Right hindlimb (tissue), 1 donor: ENCODE results near the gene PCDHA6.
"Not testable (repeated sequence)": the region's sequence is repeated elsewhere in the genome, so short reads cannot be mapped to it uniquely, and the experiment has no call there.

ENCODE experiments used
- DNase-seq: peaks from one replicate; pipeline ENCODE4 v3.0.0-alpha.2; 2018

The PCDHA6 gene

GRCh38 chr5:140827704-140828361, at the start of gene PCDHA6:
Gene PCDHA6, plus strand, starts transcription at chr5:140827960. Its CDS starts 132 bp downstream, at chr5:140828092.
- DNase-seq = no peak

- no peak for DNase-seq
Measured at GRCh38 chr5:140780512-140780911, 47.2 kb upstream of the PCDHA6 start.

- DNase-seq = no peak
Measured at GRCh38 chr5:140785905-140786686, 41.7 kb upstream of the PCDHA6 start, which contains the start of gene PCDHA1. Gene PCDHA1, plus strand, starts transcription at chr5:140786140.

- not testable (repeated sequence) for DNase-seq
Measured at GRCh38 chr5:140787422-140787821, 40.3 kb upstream of the PCDHA6 start.

- DNase-seq = not testable (repeated sequence)
Measured at GRCh38 chr5:140787849-140788504, 39.8 kb upstream of the PCDHA6 start.

- no peak for DNase-seq
Measured at GRCh38 chr5:140791089-140791488, 36.7 kb upstream of the PCDHA6 start.

- DNase-seq = no peak
Measured at GRCh38 chr5:140794595-140795258, 33.0 kb upstream of the PCDHA6 start, which contains the start of gene PCDHA2. Gene PCDHA2, plus strand, starts transcription at chr5:140794852.

- DNase-seq = no peak
Measured at GRCh38 chr5:140795259-140795641, 32.5 kb upstream of the PCDHA6 start.

- DNase-seq = not testable (repeated sequence)
Measured at GRCh38 chr5:140796072-140796717, 31.6 kb upstream of the PCDHA6 start.

GRCh38 chr5:140796718-140797095, 31.1 kb upstream of the PCDHA6 start:
- DNase-seq = no peak

GRCh38 chr5:140800816-140801493, 26.8 kb upstream of the PCDHA6 start, which contains the start of gene PCDHA3:
Gene PCDHA3, plus strand, starts transcription at chr5:140801057.
- DNase-seq = no peak

- DNase-seq = no peak
Measured at GRCh38 chr5:140801494-140801841, 26.3 kb upstream of the PCDHA6 start.

- DNase-seq = not testable (repeated sequence)
Measured at GRCh38 chr5:140802381-140802780, 25.4 kb upstream of the PCDHA6 start.

- no peak for DNase-seq
Measured at GRCh38 chr5:140802781-140803271, 24.9 kb upstream of the PCDHA6 start.

GRCh38 chr5:140806834-140807775, 20.7 kb upstream of the PCDHA6 start, which contains the start of gene PCDHA4:
Gene PCDHA4, plus strand, starts transcription at chr5:140807068.
- no peak for DNase-seq

GRCh38 chr5:140808241-140808888, 19.4 kb upstream of the PCDHA6 start:
- DNase-seq = not testable (repeated sequence)

GRCh38 chr5:140808889-140809291, 18.9 kb upstream of the PCDHA6 start:
- no peak for DNase-seq

- no peak for DNase-seq
Measured at GRCh38 chr5:140821375-140822280, 6.1 kb upstream of the PCDHA6 start, which contains the start of gene PCDHA5. Gene PCDHA5, plus strand, starts transcription at chr5:140821613.

GRCh38 chr5:140822281-140822629, 5.5 kb upstream of the PCDHA6 start:
- no peak for DNase-seq
